Colonic mucosa (tissue), 4 donors: ENCODE measurements around the gene NBEA. TPM values are rescaled to one million over a fixed set of nuclear protein-coding genes. Genes with fewer than 3 reads are reported as not detected.

ENCODE experiments used
- DNase-seq: peaks from one replicate; pipeline ENCODE4 v3.0.0-alpha.2; 2020
- H3K27ac ChIP-seq: fragments of 200-600 bp; one replicate; pipeline ENCODE4 v1.8.0; 2021
- H3K27me3 ChIP-seq: fragments of 200-600 bp; one replicate; pipeline ENCODE4 v1.8.0; 2021
- H3K36me3 ChIP-seq: fragments of 200-600 bp; one replicate; pipeline ENCODE4 v1.8.0; 2021
- H3K4me1 ChIP-seq: fragments of 200-600 bp; one replicate; pipeline ENCODE4 v1.8.0; 2021; ENCODE audit warnings: mild to moderate bottlenecking
- H3K4me3 ChIP-seq: fragments of 200-600 bp; one replicate; pipeline ENCODE4 v1.8.0; 2021
- H3K9ac ChIP-seq, 2 donors: one replicate each; pipeline ENCODE4 v1.7.0; 2013; ENCODE audit warnings: control low read depth in 2 of 2, low read depth in 2 of 2, low read length in 2 of 2
- H3K9me3 ChIP-seq: fragments of 200-600 bp; one replicate; pipeline ENCODE4 v1.8.0; 2021
- CTCF ChIP-seq: fragments of 200-600 bp; IDR thresholded peaks from one replicate; pipeline ENCODE4 v1.8.0; 2022; ENCODE audit warnings: antibody characterized with exemption, mild to moderate bottlenecking
- intact Hi-C: fragments of 100-400 bp; cut with DNase I; formaldehyde crosslinking; loops from one replicate; pipeline ENCODE4 v1.14.1; 2022
- total RNA-seq, 2 donors: library from RNA; stranded (reverse); fragmentation: NEBNext Ultra II Directional in 1 of 2; extraction: Animal tissue kit (Norgen Biotek cat#: 25700) in 1 of 2; gene quantifications; one replicate each; pipeline ENCODE4 v1.2.1, GENCODE V29; 2021
- donor health status: healthy.
- donor health status: DM: no; HTN: no; CAD: no.
- donor health status: DM: no; HTN: no; CAD: no.

Gene NBEA
- total RNA-seq, 2 donors from 2014 or later: 1.9 to 5.5 TPM

- Histone ChIP-seq H3K9me3 (no peaks in the 10 kb centered on the region), H3K4me3 (no peak overlapping the region)
- intact Hi-C loops: no loop called here
Observed at GRCh38 chr13:35524171-35524570, 582.1 kb downstream of the NBEA start.

GRCh38 chr13:35526577-35526976 is 584.5 kb downstream of the NBEA start:
- no peaks in the 10 kb centered on the region for H3K27me3 ChIP-seq
- no peak overlapping the region for H3K27ac ChIP-seq
- no peak overlapping the region for H3K9ac ChIP-seq
- no peak for DNase-seq
- H3K4me3 ChIP-seq: no peak overlapping the region
- H3K36me3 ChIP-seq: no peaks in the 10 kb centered on the region
- no peaks in the 10 kb centered on the region for H3K9me3 ChIP-seq
- intact Hi-C loops: no loop called here
- TF ChIP-seq CTCF: no peak
- no peaks in the 10 kb centered on the region for H3K4me1 ChIP-seq

More at GRCh38 chr13:35524171-35524570, 582.1 kb downstream of the NBEA start:
- no peaks in the 10 kb centered on the region for H3K36me3 ChIP-seq
- no peak for DNase-seq
- no peaks in the 10 kb centered on the region for H3K4me1 ChIP-seq
- H3K27me3 ChIP-seq: no peaks in the 10 kb centered on the region
- no peak for TF ChIP-seq CTCF
- no peak overlapping the region for H3K9ac ChIP-seq
- no peak overlapping the region for H3K27ac ChIP-seq

GRCh38 chr13:35527451-35527850 is 585.4 kb downstream of the NBEA start:
- H3K9ac ChIP-seq: no peak overlapping the region
- no peaks in the 10 kb centered on the region for H3K27me3 ChIP-seq
- intact Hi-C loops: no loop called here
- no peaks in the 10 kb centered on the region for H3K4me1 ChIP-seq
- H3K9me3 ChIP-seq: no peaks in the 10 kb centered on the region
- no peak overlapping the region for H3K4me3 ChIP-seq
- TF ChIP-seq CTCF: no peak
- no peaks in the 10 kb centered on the region for H3K36me3 ChIP-seq
- H3K27ac ChIP-seq: no peak overlapping the region
- no peak for DNase-seq

- Histone ChIP-seq H3K4me1 (no peaks in the 10 kb centered on the region), H3K36me3 (no peaks in the 10 kb centered on the region), H3K9me3 (no peaks in the 10 kb centered on the region), H3K9ac (no peak overlapping the region), H3K27ac (no peak overlapping the region), H3K27me3 (no peaks in the 10 kb centered on the region), H3K4me3 (no peak overlapping the region)
- TF ChIP-seq CTCF: no peak
- DNase-seq: no peak
- intact Hi-C loops: no loop called here
Observed at GRCh38 chr13:35530147-35530546, 588.1 kb downstream of the NBEA start.

GRCh38 chr13:35530581-35530980 is 588.5 kb downstream of the NBEA start:
- H3K4me1 ChIP-seq: no peaks in the 10 kb centered on the region
- no peak for TF ChIP-seq CTCF
- H3K36me3 ChIP-seq: no peaks in the 10 kb centered on the region
- intact Hi-C loops: no loop called here
- no peak overlapping the region for H3K9ac ChIP-seq
- DNase-seq: no peak
- no peak overlapping the region for H3K4me3 ChIP-seq
- no peaks in the 10 kb centered on the region for H3K27me3 ChIP-seq
- H3K9me3 ChIP-seq: no peaks in the 10 kb centered on the region
- no peak overlapping the region for H3K27ac ChIP-seq

- no peak for DNase-seq
- no peak overlapping the region for H3K27ac ChIP-seq
- no peak overlapping the region for H3K4me3 ChIP-seq
- H3K36me3 ChIP-seq: no peaks in the 10 kb centered on the region
- H3K9me3 ChIP-seq: no peaks in the 10 kb centered on the region
- no peaks in the 10 kb centered on the region for H3K4me1 ChIP-seq
- H3K27me3 ChIP-seq: no peaks in the 10 kb centered on the region
- H3K9ac ChIP-seq: no peak overlapping the region
- intact Hi-C loops: no loop called here
- TF ChIP-seq CTCF: no peak
Observed at GRCh38 chr13:35531526-35531925, 589.5 kb downstream of the NBEA start.
